ENCODE measurements around the gene ABHD8. TPM values are rescaled to one million over a fixed set of nuclear protein-coding genes. Genes with fewer than 3 reads are reported as not detected.

ABHD8 gene
- total and polyA plus RNA-seq, 2 experiments from 2014 or later = 5.5 to 16.5 TPM

GRCh38 chr19:17320435-17320834 is 17.2 kb upstream of the ABHD8 start:
- H3K36me3 ChIP-seq (ENCODE audit: insufficient read depth) = peaks cover 9% of the 10 kb centered on the region; the same call in 1 of the 2 replicates
- ATAC-seq (no peak), DNase-seq (ENCODE audit: low spot score) (no peak)
- H4K20me1 ChIP-seq (replicated peaks; ENCODE audit: insufficient read depth) = no peaks in the 10 kb centered on the region; the same call in 1 of the 2 replicates
- Mint-ChIP-seq H3K4me1 (peaks cover 11% of the 10 kb centered on the region; the same call in 2 of the 3 replicates), H3K36me3 (ENCODE audit: low read depth) (peaks cover 45% of the 10 kb centered on the region), H3K9me3 (no peaks in the 10 kb centered on the region; the same call in 2 of the 3 replicates), H3K27me3 (ENCODE audit: insufficient read depth, low read depth, poor library complexity) (peaks cover 20% of the 10 kb centered on the region), H3K4me3 (no peak overlapping the region), H3K27ac (no peak overlapping the region)
- no peak overlapping the region for H3K4me2 ChIP-seq
- H3K27me3 ChIP-seq (ENCODE audit: insufficient read depth) = no peaks in the 10 kb centered on the region
- peaks cover 7% of the 10 kb centered on the region; the same call in 1 of the 2 replicates for H3F3A ChIP-seq (replicated peaks; ENCODE audit: low read depth)
- no peaks in the 10 kb centered on the region for H3K9me2 ChIP-seq (ENCODE audit: insufficient read depth)
- no peak overlapping the region for H3K27ac ChIP-seq (ENCODE audit: low read depth)
- peaks cover 9% of the 10 kb centered on the region; the same call in 1 of the 2 replicates for H3K4me1 ChIP-seq (ENCODE audit: insufficient read depth)
- no peaks in the 10 kb centered on the region for H3K79me2 ChIP-seq (replicated peaks; ENCODE audit: insufficient read depth)
- TF ChIP-seq POLR2AphosphoS5 (IDR thresholded peaks at IDR 0.05; ENCODE audit: low read depth) (no peak), REST (IDR thresholded peaks at IDR 0.05; ENCODE audit: unreplicated experiment) (no peak), ZNF114 (CRISPR knock-in tag; IDR thresholded peaks at IDR 0.05) (no peak)
- H3K4me3 ChIP-seq = no peak overlapping the region
- no peak overlapping the region for H2AFZ ChIP-seq

GRCh38 chr19:17319473-17320238 is 16.4 kb upstream of the ABHD8 start:
- Mint-ChIP-seq H3K27ac (no peak overlapping the region), H3K4me3 (no peak overlapping the region), H3K9me3 (no peaks in the 10 kb centered on the region; the same call in 2 of the 3 replicates), H3K4me1 (peaks cover 11% of the 10 kb centered on the region; the same call in 2 of the 3 replicates), H3K27me3 (ENCODE audit: insufficient read depth, low read depth, poor library complexity) (peaks cover 20% of the 10 kb centered on the region), H3K36me3 (ENCODE audit: low read depth) (peaks cover 46% of the 10 kb centered on the region)
- Histone ChIP-seq H3K9me2 (ENCODE audit: insufficient read depth) (no peaks in the 10 kb centered on the region), H3F3A (replicated peaks; ENCODE audit: low read depth) (peaks cover 7% of the 10 kb centered on the region; the same call in 1 of the 2 replicates), H3K27me3 (ENCODE audit: insufficient read depth) (no peaks in the 10 kb centered on the region), H3K36me3 (ENCODE audit: insufficient read depth) (peaks cover 13% of the 10 kb centered on the region; the same call in 1 of the 2 replicates), H2AFZ (no peak overlapping the region), H3K4me1 (ENCODE audit: insufficient read depth) (peaks cover 9% of the 10 kb centered on the region; the same call in 1 of the 2 replicates), H3K79me2 (replicated peaks; ENCODE audit: insufficient read depth) (no peaks in the 10 kb centered on the region), H3K4me2 (no peak overlapping the region), H3K27ac (ENCODE audit: low read depth) (no peak overlapping the region), H4K20me1 (replicated peaks; ENCODE audit: insufficient read depth) (no peaks in the 10 kb centered on the region; the same call in 1 of the 2 replicates), H3K4me3 (no peak overlapping the region)
- ATAC-seq (no peak), DNase-seq (ENCODE audit: low spot score) (no peak)
- TF ChIP-seq ETS1 (IDR thresholded peaks at IDR 0.05) (no peak), EZH2 (IDR thresholded peaks at IDR 0.05; ENCODE audit: low read depth, unreplicated experiment) (no peak), CTCF (conservative IDR thresholded peaks at IDR 0.05; ENCODE audit: low read depth in 2 of 2) (peak in 1 of 2 experiments; percentile 18; a peak in 1 of 4 replicates), REST (IDR thresholded peaks at IDR 0.05; ENCODE audit: unreplicated experiment) (no peak), NANOG (IDR thresholded peaks at IDR 0.05; ENCODE audit: borderline replicate concordance) (no peak), POLR2AphosphoS5 (IDR thresholded peaks at IDR 0.05; ENCODE audit: low read depth) (no peak), EZH2phosphoT487 (IDR thresholded peaks at IDR 0.05; ENCODE audit: unreplicated experiment) (no peak), ZNF114 (CRISPR knock-in tag; IDR thresholded peaks at IDR 0.05) (no peak)
